Astrocyte of the spinal cord (primary cell): Measurements from ENCODE around the gene ZBTB20.

ENCODE experiments used
- DNase-seq: peaks from one replicate; pipeline ENCODE4 v3.0.0; 2011; ENCODE audit warnings: low read depth, low spot score
- H3K4me3 ChIP-seq: 2 replicates; pipeline ENCODE4 v1.5.1; 2011; ENCODE audit warnings: low read depth, mild to moderate bottlenecking, low read length, moderate library complexity
- in situ Hi-C: cut with HindIII; loops from 2 replicates; pipeline ENCODE4 v1.10.0; 2017; ENCODE audit warnings: low sequenced_read_pairs
- TF ChIP-seq, protein P1 (sequence below): IDR thresholded peaks from 2 replicates; pipeline ENCODE4 v1.5.1; 2012; ENCODE audit warnings: low read depth, mild to moderate bottlenecking, low read length, inconsistent platforms

ZBTB20 gene

GRCh38 chr3:114558271-114558670 is 588.8 kb downstream of the ZBTB20 start:
- H3K4me3 ChIP-seq, result no peak overlapping the region
- DNase-seq, result no peak
- TF ChIP-seq, protein P1, sequence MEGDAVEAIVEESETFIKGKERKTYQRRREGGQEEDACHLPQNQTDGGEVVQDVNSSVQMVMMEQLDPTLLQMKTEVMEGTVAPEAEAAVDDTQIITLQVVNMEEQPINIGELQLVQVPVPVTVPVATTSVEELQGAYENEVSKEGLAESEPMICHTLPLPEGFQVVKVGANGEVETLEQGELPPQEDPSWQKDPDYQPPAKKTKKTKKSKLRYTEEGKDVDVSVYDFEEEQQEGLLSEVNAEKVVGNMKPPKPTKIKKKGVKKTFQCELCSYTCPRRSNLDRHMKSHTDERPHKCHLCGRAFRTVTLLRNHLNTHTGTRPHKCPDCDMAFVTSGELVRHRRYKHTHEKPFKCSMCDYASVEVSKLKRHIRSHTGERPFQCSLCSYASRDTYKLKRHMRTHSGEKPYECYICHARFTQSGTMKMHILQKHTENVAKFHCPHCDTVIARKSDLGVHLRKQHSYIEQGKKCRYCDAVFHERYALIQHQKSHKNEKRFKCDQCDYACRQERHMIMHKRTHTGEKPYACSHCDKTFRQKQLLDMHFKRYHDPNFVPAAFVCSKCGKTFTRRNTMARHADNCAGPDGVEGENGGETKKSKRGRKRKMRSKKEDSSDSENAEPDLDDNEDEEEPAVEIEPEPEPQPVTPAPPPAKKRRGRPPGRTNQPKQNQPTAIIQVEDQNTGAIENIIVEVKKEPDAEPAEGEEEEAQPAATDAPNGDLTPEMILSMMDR, result no peak
- in situ Hi-C loops, result no loop called here

GRCh38 chr3:114557791-114558190 is 589.3 kb downstream of the ZBTB20 start:
- TF ChIP-seq, protein P1, result no peak
- in situ Hi-C loops, result no loop called here
- DNase-seq, result no peak
- no peak overlapping the region for H3K4me3 ChIP-seq

- in situ Hi-C loops, result no loop called here
- no peak for DNase-seq
- H3K4me3 ChIP-seq, result no peak overlapping the region
- TF ChIP-seq, protein P1, result no peak
Measured at GRCh38 chr3:114556657-114557213, 590.4 kb downstream of the ZBTB20 start.

GRCh38 chr3:114554731-114555130 is 592.4 kb downstream of the ZBTB20 start:
- TF ChIP-seq, protein P1, result no peak
- in situ Hi-C loops, result no loop called here
- DNase-seq, result no peak

DNA sequence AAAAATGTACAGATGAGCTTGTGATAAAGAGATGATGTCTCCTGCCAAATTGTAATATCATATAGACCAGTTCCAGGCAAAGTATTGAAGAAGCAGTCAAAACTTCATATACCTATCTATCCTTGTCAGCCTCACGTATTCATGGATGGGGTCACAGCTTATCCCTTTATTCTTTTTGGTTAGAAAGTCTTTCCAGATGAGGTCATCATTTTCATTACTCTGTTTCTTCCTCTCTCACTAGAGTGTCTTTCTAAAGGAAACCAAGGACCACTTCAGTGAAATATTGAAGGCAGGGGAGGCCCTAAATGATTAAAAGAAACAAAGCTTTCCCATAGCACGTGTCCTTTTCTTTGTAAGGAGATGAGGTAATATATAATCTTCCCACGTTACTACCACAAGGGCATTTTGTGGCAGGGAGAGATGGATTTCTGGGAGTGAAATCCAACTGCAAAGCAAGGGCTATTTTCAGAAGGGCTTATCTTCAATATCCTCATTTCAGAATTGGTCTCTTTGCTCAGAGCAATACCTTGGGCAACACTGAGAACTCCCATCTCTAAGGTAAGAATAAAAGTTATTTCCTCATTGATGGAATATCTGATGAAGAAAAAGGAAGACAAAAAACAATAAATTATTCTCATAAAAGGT is 593.0 kb downstream of the ZBTB20 start:
- TF ChIP-seq, protein P1, result no peak
- in situ Hi-C loops, result no loop called here

More at GRCh38 chr3:114554731-114555130, 592.4 kb downstream of the ZBTB20 start:
- no peak overlapping the region for H3K4me3 ChIP-seq

DNA sequence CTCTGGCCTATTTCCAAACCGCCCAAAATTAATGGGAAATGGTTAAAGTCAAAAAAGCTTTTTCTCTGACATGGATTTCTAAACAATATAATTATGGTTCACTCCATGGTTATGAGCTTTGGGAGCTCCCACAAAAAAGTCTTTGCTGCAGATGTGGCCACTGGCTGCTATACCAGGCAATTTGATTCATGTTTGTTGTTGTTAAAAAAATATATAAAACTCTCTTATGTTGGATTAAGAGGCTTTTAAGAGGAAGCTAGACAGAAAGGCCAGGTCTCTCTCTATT is 594.6 kb downstream of the ZBTB20 start:
- TF ChIP-seq, protein P1, result no peak
- in situ Hi-C loops, result no loop called here

More for the DNA sequence above, 593.0 kb downstream of the ZBTB20 start:
- H3K4me3 ChIP-seq, result no peak overlapping the region
- DNase-seq, result no peak

More for the DNA sequence above, 594.6 kb downstream of the ZBTB20 start:
- DNase-seq, result peak; percentile 38
- H3K4me3 ChIP-seq, result no peak overlapping the region
